OCI-LY7 (cell line): Measurements from ENCODE around the gene PDXDC1. TPM values are rescaled to one million over a fixed set of nuclear protein-coding genes. Genes with fewer than 3 reads are reported as not detected.

ENCODE experiments used
- BruUV-seq: library from RNA; stranded (reverse); fragments of 400-500 nt; replicated peaks from 2 replicates; lab custom pipeline; 2021; lab: Mats Ljungman, UMichigan
- CTCF ChIA-PET: fragments of 300-600 bp; sonication (Branson Sonifier 250); formaldehyde crosslinking; loops from one replicate; lab custom pipeline; 2022; ENCODE audit warnings: antibody characterized with exemption; ENCODE audit not compliant: unreplicated experiment; lab: Charles Lee
- POLR2A ChIA-PET: fragments of 300-600 bp; sonication (Branson Sonifier 250); formaldehyde crosslinking; loops from one replicate; lab custom pipeline; 2022; ENCODE audit warnings: antibody characterized with exemption; lab: Charles Lee
- DNase-seq: peaks from one replicate; pipeline ENCODE4 v3.0.0-alpha.2; 2015; ENCODE audit warnings: low spot score
- H2AFZ ChIP-seq: fragments of 200-600 bp; sonication (generic), shearing (Covaris generic); 2 replicates; pipeline ENCODE4 v1.6.1; 2014; ENCODE audit warnings: mild to moderate bottlenecking, antibody characterized with exemption, low read length, moderate library complexity
- H3K27ac ChIP-seq: fragments of 200-600 bp; sonication (generic); 2 replicates; pipeline ENCODE4 v1.5.1; 2014; ENCODE audit warnings: mixed run types, low read depth, mild to moderate bottlenecking, moderate library complexity, low read length, inconsistent platforms; ENCODE audit not compliant: poor library complexity, severe bottlenecking
- H3K36me3 ChIP-seq: fragments of 200-600 bp; sonication (generic); 2 replicates; pipeline ENCODE4 v1.6.1; 2014; ENCODE audit warnings: mild to moderate bottlenecking, antibody characterized with exemption, low read length, moderate library complexity, mixed read lengths; ENCODE audit not compliant: insufficient read depth
- H3K4me1 ChIP-seq: fragments of 200-600 bp; sonication (generic); 2 replicates; pipeline ENCODE4 v1.5.1; 2014; ENCODE audit warnings: mild to moderate bottlenecking, low read length; ENCODE audit not compliant: insufficient read depth, poor library complexity, severe bottlenecking
- H3K4me2 ChIP-seq: fragments of 200-600 bp; sonication (generic); 2 replicates; pipeline ENCODE4 v1.6.1; 2014; ENCODE audit warnings: mild to moderate bottlenecking, low read length
- H3K4me3 ChIP-seq: fragments of 200-600 bp; sonication (generic); 2 replicates; pipeline ENCODE4 v1.5.1; 2014; ENCODE audit warnings: mild to moderate bottlenecking, low read depth, low read length; ENCODE audit not compliant: poor library complexity, severe bottlenecking
- H3K79me2 ChIP-seq: fragments of 200-600 bp; sonication (generic); 2 replicates; pipeline ENCODE4 v1.6.1; 2016; ENCODE audit warnings: low read depth, mild to moderate bottlenecking, low read length, moderate library complexity, mixed read lengths; ENCODE audit not compliant: insufficient read depth
- H3K9me2 ChIP-seq: fragments of 200-600 bp; sonication (generic); 2 replicates; pipeline ENCODE4 v1.6.1; 2016; ENCODE audit warnings: mild to moderate bottlenecking, low read length, mixed read lengths; ENCODE audit not compliant: insufficient read depth
- H3K9me3 ChIP-seq: fragments of 200-600 bp; sonication (generic); 2 replicates; pipeline ENCODE4 v1.6.1; 2014; ENCODE audit warnings: mild to moderate bottlenecking, mixed run types, low read length, mixed read lengths
- H4K20me1 ChIP-seq: fragments of 200-600 bp; sonication (generic); 2 replicates; pipeline ENCODE4 v1.6.1; 2014; ENCODE audit warnings: mild to moderate bottlenecking, antibody characterized with exemption, low read length, moderate library complexity, mixed read lengths; ENCODE audit not compliant: insufficient read depth
- EZH2phosphoT487 ChIP-seq: fragments of 200-600 bp; sonication (generic); IDR thresholded peaks from 2 replicates; pipeline ENCODE4 v1.6.1; 2018; ENCODE audit warnings: low read depth, borderline replicate concordance, mild to moderate bottlenecking, mixed run types, antibody characterized with exemption, low read length, moderate library complexity, mixed read lengths
- intact Hi-C: fragments of 100-400 bp; cut with micrococcal nuclease; formaldehyde crosslinking; loops from one replicate; pipeline ENCODE4 v1.10.0; 2022; ENCODE audit not compliant: unreplicated experiment
- total RNA-seq, 2 experiments: library from RNA; depleted of rRNA in 1 of 2; stranded (reverse); fragments of >200 nt in 1 of 2; shearing (Covaris generic) in 1 of 2; gene quantifications; 2 replicates each; pipeline ENCODE4 v1.2.3, GENCODE V29; 2014 to 2022
- TF ChIP-seq, protein P1 (sequence below): fragments of 200-600 bp; sonication (generic); conservative IDR thresholded peaks from 2 replicates; pipeline ENCODE4 v1.5.1; 2014; ENCODE audit warnings: mild to moderate bottlenecking, antibody characterized with exemption, low read length, moderate library complexity, mixed read lengths

Gene PDXDC1
- total RNA-seq, 2 experiments from 2014 or later: 43.0 to 83.3 TPM

- Histone ChIP-seq H4K20me1 (no peaks in the 10 kb centered on the region), H3K4me1 (peaks cover 6% of the 10 kb centered on the region), H3K9me2 (no peaks in the 10 kb centered on the region), H3K9me3 (no peaks in the 10 kb centered on the region), H3K4me3 (no peak overlapping the region), H3K79me2 (peaks cover 27% of the 10 kb centered on the region), H2AFZ (no peak overlapping the region), H3K27ac (no peak overlapping the region), H3K36me3 (peaks cover 13% of the 10 kb centered on the region; the same call in 1 of the 2 replicates), H3K4me2 (no peak overlapping the region)
- intact Hi-C loops: no loop called here
- no peak for TF ChIP-seq EZH2phosphoT487
- TF ChIP-seq, protein P1, sequence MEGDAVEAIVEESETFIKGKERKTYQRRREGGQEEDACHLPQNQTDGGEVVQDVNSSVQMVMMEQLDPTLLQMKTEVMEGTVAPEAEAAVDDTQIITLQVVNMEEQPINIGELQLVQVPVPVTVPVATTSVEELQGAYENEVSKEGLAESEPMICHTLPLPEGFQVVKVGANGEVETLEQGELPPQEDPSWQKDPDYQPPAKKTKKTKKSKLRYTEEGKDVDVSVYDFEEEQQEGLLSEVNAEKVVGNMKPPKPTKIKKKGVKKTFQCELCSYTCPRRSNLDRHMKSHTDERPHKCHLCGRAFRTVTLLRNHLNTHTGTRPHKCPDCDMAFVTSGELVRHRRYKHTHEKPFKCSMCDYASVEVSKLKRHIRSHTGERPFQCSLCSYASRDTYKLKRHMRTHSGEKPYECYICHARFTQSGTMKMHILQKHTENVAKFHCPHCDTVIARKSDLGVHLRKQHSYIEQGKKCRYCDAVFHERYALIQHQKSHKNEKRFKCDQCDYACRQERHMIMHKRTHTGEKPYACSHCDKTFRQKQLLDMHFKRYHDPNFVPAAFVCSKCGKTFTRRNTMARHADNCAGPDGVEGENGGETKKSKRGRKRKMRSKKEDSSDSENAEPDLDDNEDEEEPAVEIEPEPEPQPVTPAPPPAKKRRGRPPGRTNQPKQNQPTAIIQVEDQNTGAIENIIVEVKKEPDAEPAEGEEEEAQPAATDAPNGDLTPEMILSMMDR: no peak
- DNase-seq: no peak
- POLR2A ChIA-PET: interaction anchor here (0.6 to 1.4 kb wide), 2 partner anchors 9 to 29 kb away, joined by 3 read pairs; no protein-coding TSS in a partner anchor
- BruUV-seq: no TSS peak
- CTCF ChIA-PET: no interaction called here
Observed at GRCh38 chr16:15051387-15051951, 76.6 kb downstream of the PDXDC1 start.

- no peak overlapping the region for H3K4me2 ChIP-seq
- no peak overlapping the region for H3K27ac ChIP-seq
- H3K79me2 ChIP-seq: peaks cover 27% of the 10 kb centered on the region
- no peaks in the 10 kb centered on the region for H3K36me3 ChIP-seq
- H3K4me3 ChIP-seq: no peak overlapping the region
- no peak for DNase-seq
- no TSS peak for BruUV-seq
- intact Hi-C loops: no loop called here
- TF ChIP-seq, protein P1: no peak
- TF ChIP-seq EZH2phosphoT487: no peak
- H3K9me3 ChIP-seq: no peaks in the 10 kb centered on the region
- peaks cover 6% of the 10 kb centered on the region for H3K4me1 ChIP-seq
- no peaks in the 10 kb centered on the region for H4K20me1 ChIP-seq
- POLR2A ChIA-PET: interaction anchor here (0.6 to 1.4 kb wide), 4 partner anchors 11 to 643 kb away, joined by 3 read pairs; no protein-coding TSS in a partner anchor
- H3K9me2 ChIP-seq: no peaks in the 10 kb centered on the region
- H2AFZ ChIP-seq: no peak overlapping the region
- CTCF ChIA-PET: no interaction called here
Observed at GRCh38 chr16:15052747-15053476, 78.1 kb downstream of the PDXDC1 start.
